HG02798 (cell line): ENCODE measurements around the gene SHROOM3.

ENCODE experiments used
- ATAC-seq: cut with Tn5 transposase; IDR thresholded peaks from one replicate; pipeline ENCODE4 v1.9.1; 2021; ENCODE audit warnings: mild to moderate bottlenecking; ENCODE audit not compliant: unreplicated experiment, poor library complexity

Gene SHROOM3

GRCh38 chr4:76535603-76536372 lies 100.8 kb downstream of the SHROOM3 start:
- no peak for ATAC-seq

GRCh38 chr4:76536373-76536689 lies 101.3 kb downstream of the SHROOM3 start:
- ATAC-seq, result no peak

DNA sequence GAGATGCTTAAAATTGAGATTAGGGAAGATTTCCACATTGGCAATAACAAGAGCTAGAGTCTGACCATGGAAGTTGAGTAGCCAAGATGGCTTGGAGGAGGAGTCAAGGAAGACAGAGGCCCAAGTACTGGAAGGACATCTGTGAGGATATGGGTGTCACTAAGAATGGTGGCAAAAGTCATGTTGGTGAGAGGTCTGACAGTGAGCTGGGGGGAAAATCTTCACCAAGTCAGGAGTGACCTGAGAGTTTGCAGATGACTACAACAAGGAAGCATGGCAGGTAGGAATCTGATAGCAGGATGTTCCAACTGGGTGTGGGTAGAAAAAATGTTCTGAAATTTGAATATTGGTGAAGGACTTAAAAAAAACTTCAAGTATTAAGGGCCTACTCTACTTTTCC lies 103.3 kb downstream of the SHROOM3 start:
- ATAC-seq, result no peak

- no peak for ATAC-seq
Observed at GRCh38 chr4:76539979-76540378, 105.0 kb downstream of the SHROOM3 start.

DNA sequence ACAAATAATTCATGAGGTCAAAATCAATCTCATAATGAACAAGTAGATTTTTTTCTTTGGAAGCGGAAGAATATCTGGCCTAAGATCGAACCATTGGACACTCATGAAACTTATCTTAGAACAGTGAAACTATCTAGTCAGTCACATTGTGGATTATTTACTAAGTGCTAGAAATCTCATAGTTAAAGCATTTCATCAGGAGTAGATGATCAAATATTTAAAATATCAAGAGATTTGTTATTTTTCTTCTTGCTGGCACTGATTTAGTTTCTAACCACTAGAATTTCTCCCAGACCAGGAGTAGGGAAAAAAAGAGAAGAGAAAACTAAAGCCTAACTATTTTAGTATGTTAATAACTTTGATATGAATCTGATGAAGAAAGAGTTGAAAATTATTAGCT lies 105.5 kb downstream of the SHROOM3 start:
- no peak for ATAC-seq

DNA sequence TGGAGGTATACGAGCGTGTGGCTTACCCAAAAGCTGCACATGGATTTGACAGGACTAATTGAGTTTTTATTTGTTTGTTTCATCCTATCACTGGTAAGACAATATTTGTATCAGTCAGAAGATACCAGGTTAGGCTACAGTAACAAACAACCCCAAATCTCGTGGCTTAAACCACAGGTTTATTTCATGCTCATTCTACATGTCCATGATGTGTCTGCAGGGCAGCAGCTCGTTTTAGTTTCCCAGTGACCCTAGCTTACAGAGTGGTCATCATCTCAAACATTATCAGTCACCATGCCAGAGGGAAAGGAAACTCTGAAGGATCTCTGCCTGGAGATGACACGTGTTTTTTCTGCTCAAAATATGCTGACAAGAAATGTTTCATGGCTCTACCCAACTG lies 108.3 kb downstream of the SHROOM3 start:
- no peak for ATAC-seq

DNA sequence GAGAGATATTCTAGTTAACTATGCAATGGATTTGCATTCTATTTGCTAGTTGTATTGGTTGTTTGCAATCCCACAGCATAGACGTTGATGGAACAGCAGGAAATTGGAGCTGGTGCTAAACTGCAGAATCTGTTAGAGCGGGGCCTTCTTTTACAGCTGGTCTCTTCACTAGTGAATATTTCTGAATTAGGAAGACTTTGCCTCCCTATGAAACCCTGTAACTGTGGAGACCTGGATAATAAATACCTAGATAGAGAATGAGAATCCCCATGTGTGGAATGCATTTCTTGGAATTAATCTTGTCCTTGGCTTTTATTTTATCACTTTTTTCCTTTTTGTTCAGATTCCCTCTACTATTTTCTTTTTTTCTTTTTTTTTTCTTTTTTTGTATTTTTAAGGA lies 109.7 kb downstream of the SHROOM3 start:
- no peak for ATAC-seq

GRCh38 chr4:76545226-76545884 lies 110.3 kb downstream of the SHROOM3 start:
- no peak for ATAC-seq

- ATAC-seq, result no peak
Observed at GRCh38 chr4:76546327-76546726, 111.3 kb downstream of the SHROOM3 start.

DNA sequence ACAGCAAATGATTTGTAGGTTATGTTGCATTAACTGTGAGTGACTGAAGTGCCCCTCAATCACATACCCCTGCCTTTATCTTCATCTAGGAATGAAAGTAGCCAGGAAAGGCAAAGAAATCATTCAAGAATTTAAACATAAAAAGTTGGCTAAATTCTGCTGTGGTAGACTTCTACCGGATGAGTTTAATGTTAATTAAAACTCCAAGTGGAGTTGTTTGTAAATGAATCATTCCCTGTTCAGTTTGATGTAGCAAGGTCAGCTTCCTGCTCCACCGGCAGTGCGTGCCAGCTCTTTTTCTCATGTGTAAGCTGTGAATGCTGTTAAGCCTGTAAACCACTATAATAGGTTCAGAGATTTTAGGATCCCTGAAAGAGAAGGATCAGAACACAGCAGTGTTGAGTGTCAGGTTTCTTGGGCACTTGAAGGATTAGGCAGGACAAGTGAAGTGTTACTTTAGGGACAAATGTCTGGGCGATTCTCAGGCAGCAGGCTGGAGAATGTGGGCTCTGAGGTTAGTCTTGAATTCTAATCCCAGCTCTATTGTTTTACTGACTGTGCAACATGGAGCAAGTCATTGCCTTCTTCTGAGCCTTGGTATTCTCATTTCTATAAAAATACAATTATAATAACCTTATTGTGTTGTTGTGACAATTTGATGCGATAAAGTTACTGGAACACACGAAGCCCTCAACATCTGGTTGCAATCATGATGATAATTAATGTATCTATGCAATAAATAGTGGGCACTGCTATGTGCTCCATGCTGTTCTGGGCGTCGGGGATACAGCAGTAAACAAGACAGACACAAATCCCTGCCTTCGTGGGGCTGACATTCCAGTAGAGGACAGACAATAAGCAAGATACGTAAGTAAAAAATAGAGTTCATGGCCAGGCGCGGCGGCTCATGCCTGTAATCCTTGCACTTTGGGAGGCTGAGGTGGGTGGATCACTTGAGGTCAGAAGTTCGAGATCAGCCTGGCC lies 112.0 kb downstream of the SHROOM3 start:
- ATAC-seq, result no peak

- no peak for ATAC-seq
Observed at GRCh38 chr4:76548704-76549103, 113.7 kb downstream of the SHROOM3 start.

- no peak for ATAC-seq
Observed at GRCh38 chr4:76549765-76550164, 114.7 kb downstream of the SHROOM3 start.

DNA sequence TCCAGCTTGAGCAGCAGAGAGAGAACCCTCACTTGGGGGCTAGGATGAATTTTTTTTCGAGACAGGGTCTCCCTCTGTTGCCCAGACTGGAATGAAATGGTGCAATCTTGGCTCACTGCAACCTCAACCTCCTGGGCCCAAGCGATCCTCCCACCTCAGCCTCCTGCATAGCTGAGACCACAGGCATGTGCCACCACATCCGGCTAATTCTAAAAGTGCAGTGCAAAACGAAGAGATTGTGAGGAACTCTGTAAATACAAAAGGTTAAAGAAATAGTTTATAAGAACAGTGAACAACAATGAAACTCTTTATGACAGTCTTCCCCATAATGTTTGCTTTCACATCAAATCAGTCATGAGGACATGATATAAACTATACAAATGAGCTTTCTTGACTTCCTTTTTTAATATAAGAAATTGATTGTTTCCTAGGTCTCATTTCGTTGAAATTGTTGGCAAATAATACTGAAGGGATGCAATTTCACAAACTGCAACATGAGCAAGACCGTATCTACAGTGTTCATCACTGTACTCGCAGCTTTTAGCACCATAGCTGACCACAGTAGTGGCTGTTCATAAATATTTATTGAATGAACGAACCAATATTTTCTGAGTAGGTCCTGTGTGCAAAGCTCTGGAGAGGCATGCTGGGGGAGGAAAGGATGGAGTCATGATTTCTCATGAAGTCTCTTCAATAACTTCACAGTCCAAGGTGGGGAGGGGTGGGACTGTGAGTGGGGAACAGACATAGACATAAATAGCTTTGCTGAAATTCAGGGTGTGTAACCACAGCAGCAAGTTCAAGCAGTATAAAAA lies 116.1 kb downstream of the SHROOM3 start:
- no peak for ATAC-seq

DNA sequence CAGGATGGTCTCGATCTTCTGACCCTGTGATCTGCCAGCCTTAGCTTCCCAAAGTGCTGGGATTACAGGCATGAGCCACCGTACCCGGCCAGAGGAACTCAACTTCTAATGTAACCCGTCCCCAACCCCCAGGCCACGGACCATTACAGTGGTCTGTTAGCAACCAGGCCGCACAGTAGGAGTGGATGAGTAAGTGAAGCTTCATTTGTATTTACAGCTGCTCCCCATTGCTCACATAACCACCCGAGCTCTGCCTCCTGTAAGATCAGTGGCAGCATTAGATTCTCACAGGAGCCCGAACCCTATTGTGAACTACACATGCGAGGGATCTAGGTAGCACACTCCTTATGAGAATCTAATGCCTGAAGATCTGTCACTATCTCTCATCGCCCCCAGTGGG lies 119.6 kb downstream of the SHROOM3 start:
- ATAC-seq, result no peak

DNA sequence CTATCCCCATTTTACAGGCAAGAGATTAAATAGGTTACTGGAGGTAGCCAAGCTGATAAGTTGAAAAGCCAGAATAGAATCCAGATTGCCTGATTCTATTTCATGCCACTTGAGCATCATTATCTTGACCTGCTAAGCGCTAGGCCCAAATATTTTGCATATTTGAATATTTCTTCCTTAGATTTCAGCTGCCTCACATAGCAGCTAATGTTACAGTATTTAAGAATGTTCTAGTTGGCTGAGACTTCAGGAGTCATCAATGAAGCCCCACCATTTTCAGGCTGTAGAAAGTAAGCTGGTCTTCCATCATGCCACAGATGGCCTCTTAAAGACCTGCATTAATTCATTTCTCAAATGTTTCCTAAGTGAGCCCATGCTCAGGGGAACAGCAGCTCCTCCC lies 121.4 kb downstream of the SHROOM3 start:
- ATAC-seq, result no peak

DNA sequence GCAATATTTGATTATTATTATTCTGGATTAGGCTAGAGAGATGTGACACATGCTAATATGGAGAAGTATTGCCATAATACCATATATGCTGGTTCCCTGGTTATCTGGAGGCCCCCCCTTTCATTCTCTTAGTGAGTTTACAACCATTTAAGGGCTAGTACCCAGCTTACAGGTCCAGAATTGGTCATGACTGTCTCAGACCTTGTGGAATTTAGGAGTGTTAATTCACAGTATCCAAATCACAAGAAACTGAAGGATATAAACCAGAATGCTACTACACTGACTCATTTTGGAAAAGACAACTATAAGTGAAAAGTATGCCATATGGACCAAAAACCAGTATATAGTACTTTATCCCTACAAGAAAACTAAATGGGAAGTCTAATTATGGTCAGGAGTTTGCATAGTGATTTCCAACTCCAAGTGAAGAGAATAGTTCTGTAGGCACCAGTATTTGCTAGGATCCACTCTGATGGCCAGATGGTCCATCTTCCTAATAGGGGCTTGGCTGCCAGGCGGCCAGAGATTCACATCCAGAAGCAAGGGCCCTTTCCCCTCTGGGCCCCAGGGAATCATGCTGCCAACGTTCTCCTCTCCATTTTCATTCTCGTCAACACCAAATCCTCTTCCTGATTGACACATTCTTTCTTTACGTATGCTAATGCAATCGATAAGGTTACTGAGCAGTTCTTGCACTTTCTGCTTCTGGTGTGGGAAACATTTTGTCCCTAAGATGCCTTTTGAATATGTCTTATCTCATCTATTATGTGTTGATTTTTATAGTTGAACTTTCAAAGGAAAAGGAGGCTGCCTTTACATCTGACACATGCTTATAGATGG lies 123.6 kb downstream of the SHROOM3 start:
- no peak for ATAC-seq

GRCh38 chr4:76559236-76560071 lies 124.4 kb downstream of the SHROOM3 start:
- no peak for ATAC-seq

DNA sequence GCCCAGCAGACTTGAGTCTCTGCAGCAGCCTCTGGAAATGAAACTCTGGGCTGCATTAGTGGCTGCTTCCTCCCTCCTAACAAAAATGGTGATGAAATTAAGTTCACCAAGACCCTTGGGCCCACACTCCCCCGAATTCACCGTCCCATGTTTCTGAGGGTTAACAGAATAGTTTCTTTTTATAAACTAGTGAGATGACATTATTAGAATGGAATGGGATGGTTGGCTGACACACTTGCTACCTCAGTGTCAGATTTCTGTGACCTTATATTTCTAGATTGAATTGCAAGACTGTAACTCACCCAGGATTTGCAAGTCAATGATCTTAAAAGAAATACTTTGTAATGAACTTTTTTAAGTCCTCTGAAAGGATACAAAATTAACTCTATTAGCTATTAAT lies 127.1 kb downstream of the SHROOM3 start:
- no peak for ATAC-seq
